Muscle of back (tissue), 11 donors: Measurements from ENCODE around the gene NOS1AP. TPM values are rescaled to one million over a fixed set of nuclear protein-coding genes. Genes with fewer than 3 reads are reported as not detected.

Experiments
- DNase-seq, 3 donors: peaks; one replicate each; pipeline versions ENCODE4 v3.0.0 to v3.0.0-alpha.2; 2013
- polyA plus RNA-seq, 10 donors: library from polyadenylated mRNA; unstranded; fragments of 120-200 nt; gene quantifications; one replicate each; pipeline ENCODE4 v1.2.1, GENCODE V29; 2013; ENCODE audit not compliant: insufficient read length in 10 of 10

Gene NOS1AP
- polyA plus RNA-seq, 10 donors, result 0.45 to 0.89 (median 0.56) TPM

- no peak for DNase-seq
Measured at GRCh38 chr1:162137179-162137960, 67.9 kb downstream of the NOS1AP start.

GRCh38 chr1:162138112-162138511, 68.6 kb downstream of the NOS1AP start:
- no peak for DNase-seq

- DNase-seq, result no peak
Measured at GRCh38 chr1:162138599-162139181, 69.2 kb downstream of the NOS1AP start.

DNA sequence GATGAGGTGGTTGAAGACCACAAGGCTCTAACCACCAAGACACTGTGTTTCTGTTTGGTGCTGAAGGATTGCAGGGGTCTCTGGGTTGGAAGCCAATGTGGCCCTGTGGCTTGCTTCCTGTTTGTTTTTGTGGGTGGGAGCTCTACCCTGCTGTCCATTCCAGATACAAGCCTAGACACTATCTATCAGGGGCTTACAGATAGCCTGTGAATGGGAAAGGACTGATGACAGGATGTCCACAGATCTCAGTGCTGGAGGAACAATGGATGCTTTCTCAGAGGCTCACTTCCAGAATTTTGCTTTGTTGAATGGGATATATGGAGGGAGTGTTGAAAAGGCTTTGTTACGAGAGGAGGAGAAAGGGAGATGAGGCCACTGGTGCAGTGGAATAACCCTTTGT, 69.7 kb downstream of the NOS1AP start:
- no peak for DNase-seq

DNA sequence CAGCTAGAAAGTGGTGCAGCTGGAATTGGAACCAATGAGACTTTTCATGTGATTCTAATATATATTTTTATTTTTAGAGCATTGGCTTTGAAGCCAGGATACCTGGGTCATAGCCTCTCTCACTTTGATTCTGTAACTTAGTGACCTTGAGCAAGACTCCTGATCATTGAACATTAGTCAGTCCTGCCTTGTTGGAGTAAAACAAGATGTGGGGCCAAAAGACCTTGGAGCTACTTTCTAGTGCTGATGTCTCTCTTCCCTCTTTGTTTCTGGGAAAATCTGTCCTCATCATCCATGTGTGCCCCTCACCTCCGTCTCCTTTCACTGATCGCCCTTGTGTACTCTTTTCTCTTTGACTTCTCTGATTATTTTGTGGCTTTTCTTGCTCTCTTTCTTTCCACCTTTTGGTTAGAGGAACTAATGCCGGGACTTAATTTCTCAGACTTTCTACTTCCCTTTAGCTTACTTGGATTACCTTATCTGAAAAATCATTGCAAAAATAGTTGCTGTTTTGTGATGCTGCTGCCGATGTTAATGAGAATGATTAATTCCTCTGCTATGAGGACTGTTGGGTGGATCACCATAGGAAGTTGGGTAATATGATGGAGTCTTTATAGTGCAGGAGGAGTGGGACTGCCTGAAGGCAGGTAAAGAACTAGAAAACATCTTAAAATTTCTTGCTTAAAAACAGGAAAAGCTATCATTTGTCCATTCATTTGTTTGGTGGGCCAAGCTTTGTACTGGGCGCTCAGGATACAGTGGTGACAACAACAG, 72.0 kb downstream of the NOS1AP start:
- DNase-seq, result peak in 1 of 3 donors; percentile 7

GRCh38 chr1:162142968-162143367, 73.5 kb downstream of the NOS1AP start:
- no peak for DNase-seq

DNA sequence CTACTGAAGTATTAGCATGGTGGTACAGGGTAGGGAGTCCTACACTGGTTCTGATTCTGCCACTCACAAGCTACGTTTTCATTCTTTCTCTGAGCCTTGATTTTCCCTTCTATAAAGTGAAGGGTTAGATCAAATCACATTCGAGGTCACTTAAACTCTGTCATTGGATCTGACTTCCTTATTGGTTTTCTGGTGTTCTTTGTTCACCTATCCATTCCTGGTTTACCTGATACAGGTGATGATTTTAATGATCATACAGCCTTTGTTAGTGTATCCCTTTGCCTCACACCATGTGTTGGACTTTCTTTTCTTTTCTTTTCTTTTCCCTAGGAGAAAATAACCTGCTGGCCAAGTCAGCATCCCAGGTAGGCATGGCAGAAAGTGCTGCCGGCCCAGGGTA, 74.8 kb downstream of the NOS1AP start:
- DNase-seq, result no peak

DNA sequence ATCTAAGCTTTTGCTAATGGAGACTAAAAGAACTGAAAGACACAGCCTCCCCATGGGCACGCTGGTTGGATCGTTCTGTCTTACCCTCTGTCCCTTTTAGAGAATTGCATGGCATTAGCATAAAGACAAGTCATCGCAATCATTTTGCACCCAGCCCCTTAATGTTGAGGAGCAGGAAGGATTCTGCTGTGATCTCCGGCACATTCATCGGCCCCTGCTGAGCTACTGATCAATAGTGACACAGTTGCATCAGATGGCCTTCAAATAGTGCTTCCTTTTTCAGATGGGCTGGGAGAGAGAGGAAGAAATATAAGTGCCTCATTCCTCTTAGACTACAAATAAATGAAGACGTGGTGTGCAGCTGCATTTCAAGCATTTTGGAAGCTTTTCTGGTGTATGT, 75.4 kb downstream of the NOS1AP start:
- DNase-seq, result no peak

- DNase-seq, result peak in 2 of 3 donors; percentile 19 to 60
Measured at GRCh38 chr1:162145280-162145965, 75.9 kb downstream of the NOS1AP start.

DNA sequence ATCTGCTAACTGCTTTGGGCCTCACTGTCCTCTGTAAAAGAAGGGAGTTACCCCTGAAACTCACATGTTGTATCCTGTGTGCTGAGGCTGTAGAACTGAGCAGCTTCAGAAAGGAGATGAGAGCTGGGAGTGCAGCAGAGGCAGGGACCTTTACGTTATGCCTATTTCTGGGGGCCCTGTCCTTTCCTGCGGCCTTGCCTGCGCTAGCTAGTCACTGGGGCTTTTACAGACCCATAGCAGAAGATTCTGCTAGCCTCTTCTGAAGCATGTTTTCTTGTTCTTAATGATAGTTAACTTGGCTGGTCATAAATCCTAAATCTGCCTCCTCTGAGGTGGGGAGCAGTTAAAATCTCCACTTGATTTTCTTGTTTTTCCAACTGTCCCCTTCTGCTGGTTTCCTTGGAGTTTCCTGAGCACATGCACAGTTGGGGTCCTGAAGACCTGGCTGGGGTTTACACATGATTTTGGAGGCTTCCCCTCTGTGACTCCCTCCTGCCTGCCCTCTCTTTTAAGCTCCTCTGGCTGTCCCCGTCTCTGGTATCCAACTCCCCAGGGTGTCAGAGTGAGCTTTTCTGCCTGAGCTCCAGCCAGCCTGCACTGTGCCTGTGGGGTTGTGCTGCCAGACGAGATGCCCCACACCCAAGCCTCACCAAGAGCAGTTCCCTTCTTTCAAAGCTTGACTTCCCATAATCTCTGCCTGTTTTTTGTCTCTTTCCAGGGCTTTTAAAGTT, 76.6 kb downstream of the NOS1AP start:
- DNase-seq, result no peak

GRCh38 chr1:162147760-162148159, 78.3 kb downstream of the NOS1AP start:
- no peak for DNase-seq

GRCh38 chr1:162150112-162150511, 80.6 kb downstream of the NOS1AP start:
- DNase-seq, result no peak

- DNase-seq, result no peak
Measured at GRCh38 chr1:162151900-162152829, 82.7 kb downstream of the NOS1AP start.

GRCh38 chr1:162153374-162153773, 83.9 kb downstream of the NOS1AP start:
- DNase-seq, result no peak

- DNase-seq, result no peak
Measured at GRCh38 chr1:162157469-162157868, 88.0 kb downstream of the NOS1AP start.

- no peak for DNase-seq
Measured at GRCh38 chr1:162158624-162159271, 89.3 kb downstream of the NOS1AP start.

- no peak for DNase-seq
Measured at GRCh38 chr1:162159515-162159914, 90.0 kb downstream of the NOS1AP start.

DNA sequence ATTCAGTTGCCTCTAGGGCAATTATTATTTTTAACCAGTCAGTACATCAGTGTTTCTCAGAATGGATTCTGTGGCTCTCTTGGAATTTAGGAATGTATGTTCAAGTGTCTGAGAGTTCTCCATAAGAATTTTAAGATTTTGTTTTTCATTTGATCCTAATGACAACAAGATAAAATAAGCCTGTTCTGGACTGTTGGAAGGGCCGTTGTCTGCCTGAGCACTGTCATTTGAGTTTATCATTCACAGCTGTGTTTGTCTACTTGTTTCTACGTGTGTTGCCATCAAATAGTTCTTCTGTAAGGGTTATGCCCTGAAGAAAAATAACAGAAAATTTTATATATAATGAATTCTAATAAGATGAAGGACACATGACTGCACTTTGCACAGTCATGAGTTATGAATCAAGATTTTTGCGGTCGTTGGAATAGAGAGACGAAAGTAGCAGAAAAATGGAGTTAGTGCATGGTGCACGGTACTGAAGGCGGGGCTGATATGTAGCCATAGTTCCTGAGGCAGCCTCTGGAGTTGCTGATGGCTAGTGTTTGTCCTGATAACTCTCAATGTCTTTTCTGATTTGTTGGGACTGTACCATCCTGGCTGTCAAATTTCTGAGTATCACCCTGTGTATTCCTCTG, 92.5 kb downstream of the NOS1AP start:
- no peak for DNase-seq

DNA sequence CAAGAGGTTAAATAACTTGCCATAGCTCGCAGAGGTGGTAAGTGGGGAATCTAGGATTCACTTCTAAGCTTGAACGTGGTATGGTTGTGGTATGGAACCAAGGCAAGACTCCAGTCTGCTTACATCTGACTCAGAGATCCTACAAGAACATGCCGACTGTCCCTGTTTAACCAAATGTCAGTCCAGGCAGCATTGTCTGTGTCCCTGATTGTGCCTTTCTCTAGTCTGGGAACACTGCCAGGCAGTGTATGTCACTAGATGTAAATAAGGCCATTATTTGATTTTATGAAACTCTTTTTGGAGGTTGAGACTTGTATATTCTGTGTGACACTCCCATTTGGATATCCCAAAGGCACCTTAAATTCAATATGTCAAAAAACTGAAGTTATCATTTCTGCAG, 96.0 kb downstream of the NOS1AP start:
- DNase-seq, result no peak
